Loucy (cell line): ENCODE results near the gene CST9.

Experiments
- H2AFZ ChIP-seq: fragments of 200-600 bp; sonication (generic); 2 replicates; pipeline ENCODE4 v1.6.0; 2016; ENCODE audit warnings: antibody characterized with exemption, mild to moderate bottlenecking, low read length, moderate library complexity
- H3F3A ChIP-seq: fragments of 200-600 bp; 2 replicates; pipeline ENCODE4 v1.6.0; 2016; ENCODE audit warnings: antibody characterized with exemption, low read depth, mild to moderate bottlenecking
- H3K27me3 ChIP-seq: fragments of 200-600 bp; sonication (generic); 2 replicates; pipeline ENCODE4 v1.6.1; 2014; ENCODE audit warnings: low read length, mild to moderate bottlenecking; ENCODE audit not compliant: insufficient read depth, poor library complexity, severe bottlenecking
- H3K36me3 ChIP-seq: fragments of 200-600 bp; sonication (generic); 2 replicates; pipeline ENCODE4 v1.6.1; 2016; ENCODE audit warnings: low read length; ENCODE audit not compliant: insufficient read depth
- H3K4me1 ChIP-seq: fragments of 200-600 bp; sonication (generic); 2 replicates; pipeline ENCODE4 v1.5.1; 2014; ENCODE audit warnings: low read length, mild to moderate bottlenecking; ENCODE audit not compliant: insufficient read depth, poor library complexity, severe bottlenecking
- H3K4me2 ChIP-seq: fragments of 200-600 bp; sonication (generic); 2 replicates; pipeline ENCODE4 v1.6.0; 2014; ENCODE audit warnings: antibody characterized with exemption, low read length, low read depth, mild to moderate bottlenecking; ENCODE audit not compliant: poor library complexity, severe bottlenecking
- H3K4me3 ChIP-seq: fragments of 200-600 bp; sonication (generic); 2 replicates; pipeline ENCODE4 v1.5.1; 2014; ENCODE audit warnings: low read length, mild to moderate bottlenecking, mixed read lengths; ENCODE audit not compliant: poor library complexity, severe bottlenecking
- H3K79me2 ChIP-seq: fragments of 200-600 bp; sonication (generic); 2 replicates; pipeline ENCODE4 v1.6.1; 2014; ENCODE audit warnings: low read length; ENCODE audit not compliant: insufficient read depth
- H3K9ac ChIP-seq: fragments of 200-600 bp; sonication (generic); 2 replicates; pipeline ENCODE4 v1.6.0; 2014; ENCODE audit warnings: mild to moderate bottlenecking, low read depth, low read length, moderate library complexity; ENCODE audit not compliant: poor library complexity, severe bottlenecking
- H3K9me2 ChIP-seq: fragments of 200-600 bp; sonication (generic); replicated peaks from 2 replicates; pipeline ENCODE4 v1.6.1; 2016; ENCODE audit warnings: low read depth, low read length, mixed read lengths
- H3K9me3 ChIP-seq: fragments of 200-600 bp; sonication (generic); 2 replicates; pipeline ENCODE4 v1.6.1; 2014; ENCODE audit warnings: mild to moderate bottlenecking, antibody characterized with exemption, low read length, low read depth; ENCODE audit not compliant: insufficient read depth
- H4K20me1 ChIP-seq: fragments of 200-600 bp; sonication (generic); 2 replicates; pipeline ENCODE4 v1.6.0; 2014; ENCODE audit warnings: antibody characterized with exemption, low read length, mild to moderate bottlenecking; ENCODE audit not compliant: insufficient read depth, poor library complexity, severe bottlenecking
- CTCF ChIP-seq: fragments of 200-600 bp; sonication (generic); conservative IDR thresholded peaks from 2 replicates; pipeline ENCODE4 v1.5.1; 2014; ENCODE audit warnings: mild to moderate bottlenecking, antibody characterized with exemption, low read length
- EZH2phosphoT487 ChIP-seq: fragments of 200-600 bp; IDR thresholded peaks from 2 replicates; pipeline ENCODE4 v1.6.1; 2018; ENCODE audit warnings: antibody characterized with exemption, mild to moderate bottlenecking, moderate library complexity, borderline replicate concordance

The CST9 gene

GRCh38 chr20:23606652-23607049 is 934 bp upstream of the CST9 start:
- no peaks in the 10 kb centered on the region for H3K36me3 ChIP-seq
- no peaks in the 10 kb centered on the region for H3K79me2 ChIP-seq
- no peak overlapping the region for H3K9ac ChIP-seq
- H3K9me3 ChIP-seq, result no peaks in the 10 kb centered on the region
- no peaks in the 10 kb centered on the region for H4K20me1 ChIP-seq
- H3F3A ChIP-seq, result no peaks in the 10 kb centered on the region
- peaks cover 3% of the 10 kb centered on the region for H3K4me1 ChIP-seq
- peak overlapping the region; percentile 69 for H2AFZ ChIP-seq
- H3K9me2 ChIP-seq, result no peaks in the 10 kb centered on the region
- TF ChIP-seq EZH2phosphoT487 (no peak), CTCF (peak; percentile 95)
- no peak overlapping the region for H3K4me3 ChIP-seq
- peak overlapping the region; percentile 23 for H3K4me2 ChIP-seq
- no peaks in the 10 kb centered on the region for H3K27me3 ChIP-seq

DNA sequence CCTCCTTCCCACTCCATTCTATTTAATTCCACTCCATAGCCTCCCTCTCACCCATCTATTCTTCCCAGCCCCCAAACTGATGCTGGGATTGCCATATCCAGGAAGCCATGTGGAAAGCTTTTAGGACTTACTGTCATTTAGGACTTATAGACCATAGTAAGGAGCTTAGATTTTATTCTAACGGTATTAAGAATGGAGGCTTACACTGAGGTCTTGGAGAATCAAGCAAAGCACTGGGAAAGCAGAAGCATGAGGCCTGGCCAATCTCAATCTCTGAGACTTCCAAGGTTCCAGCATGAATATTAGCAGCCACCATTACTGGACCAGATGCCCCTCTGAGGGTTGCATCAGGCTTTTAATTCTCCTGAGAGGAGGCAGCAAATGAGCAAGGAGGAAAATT is 1.4 kb downstream of the CST9 start:
- Histone ChIP-seq H3K4me3 (no peak overlapping the region), H3K9me2 (no peaks in the 10 kb centered on the region), H3K4me1 (peaks cover 3% of the 10 kb centered on the region), H3K27me3 (no peaks in the 10 kb centered on the region), H3F3A (no peaks in the 10 kb centered on the region), H3K9me3 (no peaks in the 10 kb centered on the region), H3K79me2 (no peaks in the 10 kb centered on the region), H3K4me2 (no peak overlapping the region), H3K36me3 (no peaks in the 10 kb centered on the region), H3K9ac (no peak overlapping the region), H2AFZ (no peak overlapping the region), H4K20me1 (no peaks in the 10 kb centered on the region)
- TF ChIP-seq CTCF (no peak), EZH2phosphoT487 (no peak)

- Histone ChIP-seq H2AFZ (no peak overlapping the region), H3K9me2 (no peaks in the 10 kb centered on the region), H3F3A (no peaks in the 10 kb centered on the region), H3K79me2 (no peaks in the 10 kb centered on the region), H3K9me3 (no peaks in the 10 kb centered on the region), H3K27me3 (no peaks in the 10 kb centered on the region), H3K4me3 (no peak overlapping the region), H3K36me3 (no peaks in the 10 kb centered on the region), H3K9ac (no peak overlapping the region), H3K4me2 (no peak overlapping the region), H3K4me1 (peaks cover 3% of the 10 kb centered on the region), H4K20me1 (no peaks in the 10 kb centered on the region)
- no peak for TF ChIP-seq EZH2phosphoT487
Observed at GRCh38 chr20:23603321-23603720, 2.4 kb downstream of the CST9 start.

GRCh38 chr20:23602699-23603098 is 3.0 kb downstream of the CST9 start:
- Histone ChIP-seq H3K4me1 (peaks cover 3% of the 10 kb centered on the region), H3K79me2 (no peaks in the 10 kb centered on the region), H3K27me3 (no peaks in the 10 kb centered on the region), H2AFZ (no peak overlapping the region), H4K20me1 (no peaks in the 10 kb centered on the region), H3K4me3 (no peak overlapping the region), H3K9ac (no peak overlapping the region), H3F3A (no peaks in the 10 kb centered on the region), H3K4me2 (no peak overlapping the region), H3K9me3 (no peaks in the 10 kb centered on the region), H3K9me2 (no peaks in the 10 kb centered on the region), H3K36me3 (no peaks in the 10 kb centered on the region)
- TF ChIP-seq EZH2phosphoT487, result no peak
- no peak for TF ChIP-seq CTCF
